Neutrophil (primary cell): ENCODE measurements around the gene COL12A1.

Source experiments
- H3K27ac ChIP-seq: fragments of 200-600 bp; sonication (generic); 2 replicates; pipeline ENCODE4 v1.5.1; 2016; ENCODE audit warnings: mild to moderate bottlenecking, moderate library complexity
- H3K27me3 ChIP-seq: fragments of 200-600 bp; sonication (generic); 2 replicates; pipeline ENCODE4 v1.6.0; 2016; ENCODE audit warnings: mild to moderate bottlenecking
- H3K36me3 ChIP-seq: fragments of 200-600 bp; sonication (generic); 2 replicates; pipeline ENCODE4 v1.5.1; 2017
- H3K4me1 ChIP-seq, 2 experiments: fragments of 200-600 bp in 1 of 2; sonication (generic) in 1 of 2; 1 replicate in 1 of 2; 2 replicates in 1 of 2; pipeline versions ENCODE4 v1.5.1 to v1.6.1; 2013 to 2016; ENCODE audit warnings: low read depth in 1 of 2, low read length in 1 of 2, mild to moderate bottlenecking in 1 of 2, moderate library complexity in 1 of 2; ENCODE audit not compliant: control insufficient read depth in 1 of 2, insufficient read depth in 1 of 2
- H3K4me3 ChIP-seq, 2 experiments: fragments of 200-600 bp in 1 of 2; sonication (generic) in 1 of 2; 1 replicate in 1 of 2; 2 replicates in 1 of 2; pipeline ENCODE4 v1.5.1; 2013 to 2016; ENCODE audit warnings: low read depth in 1 of 2, low read length in 1 of 2, mild to moderate bottlenecking in 1 of 2, moderate library complexity in 1 of 2
- H3K9me3 ChIP-seq: fragments of 200-600 bp; sonication (generic); 2 replicates; pipeline ENCODE4 v1.5.1; 2016
- TF ChIP-seq, protein P1 (sequence below): fragments of 200-600 bp; sonication (generic); IDR thresholded peaks from 2 replicates; pipeline ENCODE4 v1.5.1; 2016; ENCODE audit warnings: antibody characterized with exemption

Gene COL12A1

DNA sequence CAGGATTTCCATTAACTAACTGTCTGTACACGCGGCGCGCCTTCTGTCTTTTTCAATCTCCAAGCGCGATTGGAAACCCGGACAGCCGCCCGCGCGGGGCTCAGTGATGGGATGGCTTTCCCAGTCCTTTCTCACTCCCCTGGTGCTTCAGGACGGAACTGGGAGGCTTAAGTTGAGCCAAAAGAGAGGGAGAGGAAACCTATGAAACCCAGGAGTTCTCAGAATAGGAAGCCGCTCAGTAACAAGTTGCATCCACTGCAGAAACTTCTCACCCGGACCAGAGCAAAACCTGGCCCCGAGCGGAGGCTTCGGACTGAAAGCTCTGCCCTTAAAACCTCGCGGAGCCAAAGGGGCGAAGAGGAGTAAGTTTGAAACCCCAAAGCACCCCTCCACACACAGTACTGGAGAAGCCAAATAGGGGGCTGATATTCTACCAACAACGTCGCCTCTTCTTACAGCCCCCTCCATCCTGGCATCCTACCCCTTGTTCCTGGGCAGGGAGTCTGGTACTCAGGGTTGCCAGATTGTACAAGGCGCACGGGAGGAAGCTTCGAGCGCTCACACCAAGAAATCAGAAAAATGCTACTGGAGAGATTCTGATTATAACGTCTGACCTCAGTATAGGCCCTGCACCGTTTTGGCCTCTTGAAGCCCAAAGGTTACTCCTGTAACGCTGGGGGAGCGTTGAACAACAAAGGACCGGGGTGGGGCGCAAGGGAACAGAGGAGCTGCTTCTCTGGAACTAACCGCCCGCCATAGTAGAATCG, 906 bp upstream of the COL12A1 start:
- no peak overlapping the region for H3K4me3 ChIP-seq
- peaks cover 94% of the 10 kb centered on the region for H3K27me3 ChIP-seq
- H3K4me1 ChIP-seq = peaks cover 16 to 32% of the 10 kb centered on the region in 2 experiments
- H3K9me3 ChIP-seq = no peaks in the 10 kb centered on the region
- no peaks in the 10 kb centered on the region for H3K36me3 ChIP-seq
- TF ChIP-seq, protein P1, sequence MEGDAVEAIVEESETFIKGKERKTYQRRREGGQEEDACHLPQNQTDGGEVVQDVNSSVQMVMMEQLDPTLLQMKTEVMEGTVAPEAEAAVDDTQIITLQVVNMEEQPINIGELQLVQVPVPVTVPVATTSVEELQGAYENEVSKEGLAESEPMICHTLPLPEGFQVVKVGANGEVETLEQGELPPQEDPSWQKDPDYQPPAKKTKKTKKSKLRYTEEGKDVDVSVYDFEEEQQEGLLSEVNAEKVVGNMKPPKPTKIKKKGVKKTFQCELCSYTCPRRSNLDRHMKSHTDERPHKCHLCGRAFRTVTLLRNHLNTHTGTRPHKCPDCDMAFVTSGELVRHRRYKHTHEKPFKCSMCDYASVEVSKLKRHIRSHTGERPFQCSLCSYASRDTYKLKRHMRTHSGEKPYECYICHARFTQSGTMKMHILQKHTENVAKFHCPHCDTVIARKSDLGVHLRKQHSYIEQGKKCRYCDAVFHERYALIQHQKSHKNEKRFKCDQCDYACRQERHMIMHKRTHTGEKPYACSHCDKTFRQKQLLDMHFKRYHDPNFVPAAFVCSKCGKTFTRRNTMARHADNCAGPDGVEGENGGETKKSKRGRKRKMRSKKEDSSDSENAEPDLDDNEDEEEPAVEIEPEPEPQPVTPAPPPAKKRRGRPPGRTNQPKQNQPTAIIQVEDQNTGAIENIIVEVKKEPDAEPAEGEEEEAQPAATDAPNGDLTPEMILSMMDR = no peak
- no peak overlapping the region for H3K27ac ChIP-seq

DNA sequence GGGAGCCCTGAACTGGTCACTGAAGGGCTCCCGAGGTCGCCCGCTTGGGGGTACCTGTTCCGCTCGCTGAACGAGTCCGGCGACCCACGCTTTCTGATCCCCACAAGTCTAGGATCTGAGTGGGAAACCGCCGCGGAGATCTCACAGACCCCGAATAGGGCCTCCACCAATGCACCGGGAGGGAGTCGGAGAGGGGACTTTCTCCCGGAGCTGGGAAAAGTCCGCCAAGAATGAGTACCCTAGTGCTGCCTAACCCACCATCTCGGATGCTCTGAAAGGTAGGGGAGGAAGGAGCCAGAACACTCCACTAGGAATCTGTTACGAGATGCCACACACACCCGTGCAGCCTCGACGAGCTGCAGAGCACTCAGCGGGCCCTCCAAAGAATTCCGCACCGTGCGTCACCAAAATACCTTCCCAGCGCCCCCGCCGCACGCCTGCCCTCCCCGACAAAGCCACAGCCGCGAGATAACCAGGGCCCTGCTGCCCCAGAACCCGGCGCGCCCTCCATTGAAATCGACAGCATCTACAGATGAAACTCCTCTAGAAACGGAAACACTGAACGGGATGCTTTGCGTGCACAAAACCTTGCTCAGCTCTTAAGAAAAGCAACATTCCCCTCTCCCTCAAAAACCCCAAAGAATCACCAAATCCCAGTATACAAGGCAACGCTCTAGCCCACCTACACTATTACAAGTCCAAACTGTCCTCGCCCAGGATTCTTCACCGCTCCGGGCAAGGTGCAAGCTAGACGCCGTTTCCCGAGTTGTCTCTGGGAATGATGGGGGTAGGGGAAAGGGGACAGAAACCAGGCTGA, 686 bp downstream of the COL12A1 start:
- TF ChIP-seq, protein P1 = no peak
- Histone ChIP-seq H3K4me1 (peaks cover 16 to 32% of the 10 kb centered on the region in 2 experiments), H3K9me3 (no peaks in the 10 kb centered on the region), H3K27me3 (peaks cover 100% of the 10 kb centered on the region), H3K36me3 (no peaks in the 10 kb centered on the region), H3K27ac (no peak overlapping the region), H3K4me3 (no peak overlapping the region)

DNA sequence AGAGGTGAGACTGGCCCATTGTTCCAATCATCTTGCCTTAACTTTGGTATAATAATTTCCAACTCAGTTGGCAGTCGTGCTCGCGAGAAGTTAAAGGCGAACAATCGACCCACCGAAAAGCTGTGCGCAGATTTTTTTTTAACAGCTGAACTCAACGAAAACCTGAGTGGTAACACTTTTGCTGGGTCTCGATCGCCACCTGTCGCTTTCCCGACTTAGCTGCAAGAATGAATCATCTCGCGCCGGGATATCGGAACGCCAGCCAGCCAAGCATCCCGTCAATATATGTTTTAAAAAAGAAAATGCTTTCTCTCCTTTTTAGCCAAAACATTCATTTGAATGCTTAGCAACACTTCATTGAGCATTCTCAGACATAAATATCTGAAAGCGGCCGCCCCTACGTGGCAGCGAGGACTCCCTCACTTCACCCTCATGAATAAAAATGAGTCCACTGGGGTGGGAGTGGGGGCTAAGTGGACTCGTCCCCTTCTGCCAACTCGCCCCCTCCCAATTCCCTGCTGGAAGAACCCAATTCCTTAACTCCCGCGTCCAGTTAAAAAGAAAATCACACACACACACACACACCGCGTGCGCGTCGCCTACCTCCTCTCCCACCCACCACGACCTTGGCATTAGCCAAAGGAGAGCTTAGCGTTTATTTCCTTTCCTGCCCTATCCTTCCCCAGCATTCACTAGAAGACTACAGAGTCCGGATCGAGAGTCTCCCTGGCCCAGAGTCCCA, 1.5 kb downstream of the COL12A1 start:
- Histone ChIP-seq H3K27ac (no peak overlapping the region), H3K4me1 (peaks cover 16 to 32% of the 10 kb centered on the region in 2 experiments), H3K4me3 (no peak overlapping the region), H3K27me3 (peaks cover 100% of the 10 kb centered on the region), H3K9me3 (no peaks in the 10 kb centered on the region), H3K36me3 (no peaks in the 10 kb centered on the region)
- TF ChIP-seq, protein P1 = no peak

DNA sequence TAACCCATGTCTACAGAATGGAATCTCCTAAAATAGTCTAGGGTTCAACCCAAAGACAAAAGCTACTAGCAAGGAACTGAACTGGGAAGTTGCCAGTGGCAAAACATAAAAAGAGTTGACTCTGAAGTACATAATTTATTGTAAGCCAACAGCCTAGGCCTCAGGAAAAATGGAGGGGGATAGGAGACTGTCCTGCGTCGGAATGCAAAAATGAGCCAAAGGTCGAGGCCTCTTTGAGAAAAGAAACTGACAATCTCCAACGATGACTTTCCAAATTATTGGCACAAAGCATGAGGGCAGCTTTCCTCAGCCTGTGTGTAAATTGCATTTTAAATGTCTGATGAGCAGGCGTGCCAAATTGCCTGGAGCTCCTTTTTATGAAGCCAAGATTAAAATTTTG, 2.1 kb downstream of the COL12A1 start:
- H3K27ac ChIP-seq = no peak overlapping the region
- H3K27me3 ChIP-seq = peaks cover 100% of the 10 kb centered on the region
- H3K4me3 ChIP-seq = no peak overlapping the region
- no peaks in the 10 kb centered on the region for H3K9me3 ChIP-seq
- H3K4me1 ChIP-seq = peaks cover 15 to 29% of the 10 kb centered on the region in 2 experiments
- TF ChIP-seq, protein P1 = no peak
- H3K36me3 ChIP-seq = no peaks in the 10 kb centered on the region

DNA sequence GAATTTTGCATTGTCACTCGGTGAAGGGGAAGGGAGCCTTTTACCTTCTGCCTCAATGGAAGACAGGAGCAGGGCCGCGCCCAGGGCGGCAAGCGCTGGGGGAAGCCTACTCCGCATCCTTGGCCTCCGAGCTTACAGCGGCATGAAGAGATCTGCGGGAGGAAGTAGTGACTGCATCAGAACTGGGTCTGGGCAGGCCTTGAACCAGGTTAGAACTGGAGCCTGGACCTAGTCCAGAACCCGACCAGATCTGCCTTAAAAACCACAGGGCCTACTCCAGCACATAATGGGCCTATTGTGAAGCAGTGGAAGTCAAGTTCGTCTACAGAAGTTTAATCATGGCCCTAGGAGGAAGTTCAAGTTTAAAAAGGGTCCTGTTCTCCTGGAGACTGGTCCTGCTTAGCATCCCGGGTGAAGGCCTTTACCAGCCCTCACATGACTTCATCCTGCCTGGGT, 3.1 kb downstream of the COL12A1 start:
- Histone ChIP-seq H3K4me1 (peaks cover 10 to 20% of the 10 kb centered on the region in 2 experiments), H3K4me3 (no peak overlapping the region), H3K36me3 (no peaks in the 10 kb centered on the region), H3K27me3 (peaks cover 100% of the 10 kb centered on the region), H3K9me3 (no peaks in the 10 kb centered on the region), H3K27ac (no peak overlapping the region)
- TF ChIP-seq, protein P1 = no peak
